ENCODE data around the gene SERPINC1. TPM values are rescaled to one million over a fixed set of nuclear protein-coding genes. Genes with fewer than 3 reads are reported as not detected.

The SERPINC1 gene
- total and polyA plus RNA-seq, 9 of the 15 experiments (the other 6 are each of a cell fraction or from before 2014, with no cell fraction given), result 0.07 to 1.2 (median 0.50) TPM

GRCh38 chr1:173861731-173862145 lies 55.4 kb downstream of the SERPINC1 start (continued):
- TF ChIP-seq ZNF445 (CRISPR knock-in tag; IDR thresholded peaks at IDR 0.05; ENCODE audit: low read depth) (no peak), CEBPB (tag; IDR thresholded peaks at IDR 0.05) (no peak), HDAC3 (IDR thresholded peaks at IDR 0.05; ENCODE audit: borderline replicate concordance, partially characterized antibody) (no peak), RBM39 (optimal IDR thresholded peaks at IDR 0.05; ENCODE audit: low read depth, low read length) (no peak), ELK1 (CRISPR knock-in tag; IDR thresholded peaks at IDR 0.05) (no peak), RFX1 (IDR thresholded peaks at IDR 0.05) (no peak), TAF1 (IDR thresholded peaks at IDR 0.05; ENCODE audit: control insufficient read depth, extremely low read depth, insufficient read depth, low read length, severe bottlenecking) (no peak), HDAC8 (tag; IDR thresholded peaks at IDR 0.05) (no peak), NELFE (IDR thresholded peaks at IDR 0.05; ENCODE audit: insufficient read depth, insufficient read length) (no peak), POLR2G (IDR thresholded peaks at IDR 0.05; ENCODE audit: low read depth, low read length) (peak; percentile 33), STAT6 (CRISPR knock-in tag; IDR thresholded peaks at IDR 0.05) (no peak), CEBPG (CRISPR knock-in tag; IDR thresholded peaks at IDR 0.05) (no peak), CEBPG (tag; conservative IDR thresholded peaks at IDR 0.05 in 1 of 2, IDR thresholded peaks at IDR 0.05 in 1 of 2) (no peak), SAFB2 (IDR thresholded peaks at IDR 0.05; ENCODE audit: borderline replicate concordance, low read depth, low read length, severe bottlenecking) (no peak), TRIM25 (IDR thresholded peaks at IDR 0.05; ENCODE audit: borderline replicate concordance) (no peak), POLR3A (IDR thresholded peaks at IDR 0.05; ENCODE audit: borderline replicate concordance, extremely low read depth, insufficient read depth, insufficient read length) (no peak), RBM15 (IDR thresholded peaks at IDR 0.05; ENCODE audit: insufficient read depth, low read length) (no peak), SPI1 (IDR thresholded peaks at IDR 0.05; ENCODE audit: borderline replicate concordance, low read depth, low read length) (no peak), ZNF518B (CRISPR knock-in tag; IDR thresholded peaks at IDR 0.05) (no peak), PML (IDR thresholded peaks at IDR 0.05; ENCODE audit: low read length) (peak; percentile 71)

Data from K562 (cell line).